ENCODE results near the gene LCLAT1. TPM values are rescaled to one million over a fixed set of nuclear protein-coding genes. Genes with fewer than 3 reads are reported as not detected.

LCLAT1 gene
- total RNA-seq, 2 donors from 2014 or later: 13.4 to 13.8 TPM

DNA sequence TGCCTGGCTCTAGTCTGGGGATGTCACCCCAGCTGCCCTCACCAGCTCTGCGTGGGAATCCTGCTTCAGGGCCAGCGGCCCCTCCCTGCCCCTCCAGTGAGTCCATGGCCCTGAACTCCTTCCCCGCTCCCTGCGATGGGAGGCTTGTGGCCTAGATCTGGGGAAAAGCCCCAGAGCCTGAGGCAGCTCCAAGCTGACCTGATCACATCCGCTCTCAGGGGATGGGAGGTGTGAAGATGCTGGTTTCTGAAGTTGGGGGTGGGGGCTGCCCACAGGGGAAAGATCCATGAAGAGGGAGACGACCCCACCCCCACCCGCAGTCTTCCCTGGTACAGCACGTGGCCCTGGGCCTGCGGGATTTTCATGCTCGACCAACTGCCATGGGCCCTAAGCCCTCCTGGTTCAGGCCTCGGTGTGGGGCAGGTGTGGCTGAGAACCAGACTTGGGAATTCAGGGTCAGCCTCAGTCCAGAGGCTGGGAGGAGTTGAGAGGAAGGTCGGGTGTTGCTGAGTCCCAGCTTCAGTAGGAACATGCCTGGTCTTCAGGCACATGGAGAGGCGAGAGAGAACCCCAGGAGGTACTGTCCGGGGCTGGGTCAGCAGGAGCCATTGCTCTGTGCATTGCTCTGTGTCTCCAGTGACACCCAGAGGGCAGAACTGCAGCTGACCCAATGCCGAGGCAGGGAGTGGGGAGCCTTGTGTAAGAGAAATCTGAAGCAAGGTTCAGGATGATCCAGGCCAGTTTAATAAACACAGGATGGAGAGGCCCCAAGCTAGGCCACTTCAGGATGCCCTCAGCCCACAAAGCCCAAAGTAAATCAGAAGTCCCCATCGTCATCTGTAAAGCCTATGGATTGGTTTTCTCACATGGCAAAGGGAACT lies 245.1 kb downstream of the LCLAT1 start:
- DNase-seq: no peak
- intact Hi-C loops (cut with DNase I): loop anchor here in 1 of 2 donors (5.0 kb wide), 1 partner anchor 485 kb away; no protein-coding TSS in a partner anchor
- peak; percentile 11 to 35 for ATAC-seq

GRCh38 chr2:30692829-30693275 lies 245.8 kb downstream of the LCLAT1 start:
- ATAC-seq (no peak), DNase-seq (no peak)
- intact Hi-C loops (cut with DNase I): loop anchor here in 1 of 2 donors (5.0 kb wide), 1 partner anchor 486 kb away; no protein-coding TSS in a partner anchor

Other genes starting within 250 kb of the LCLAT1 start
- 10 to 100 TPM; 14.6 to 19.1 TPM for gene LBH, start 215.7 kb upstream of the LCLAT1 start, total RNA-seq

Data from left cardiac atrium (tissue), 4 donors.